HG02588 (cell line): Measurements from ENCODE around the gene TMEM191C.
A peak's percentile ranks its signal among the peaks of the same experiment; 100 is the strongest.
"Not testable (repeated sequence)": the region's sequence is repeated elsewhere in the genome, so short reads cannot be mapped to it uniquely, and the experiment has no call there.

Experiments
- ATAC-seq: cut with Tn5 transposase; IDR thresholded peaks from one replicate; pipeline ENCODE4 v1.9.1; 2021; ENCODE audit warnings: mild to moderate bottlenecking, moderate library complexity; ENCODE audit not compliant: unreplicated experiment

Gene TMEM191C

GRCh38 chr22:21445437-21446127 lies 21.6 kb upstream of the TMEM191C start:
- ATAC-seq: no peak

DNA sequence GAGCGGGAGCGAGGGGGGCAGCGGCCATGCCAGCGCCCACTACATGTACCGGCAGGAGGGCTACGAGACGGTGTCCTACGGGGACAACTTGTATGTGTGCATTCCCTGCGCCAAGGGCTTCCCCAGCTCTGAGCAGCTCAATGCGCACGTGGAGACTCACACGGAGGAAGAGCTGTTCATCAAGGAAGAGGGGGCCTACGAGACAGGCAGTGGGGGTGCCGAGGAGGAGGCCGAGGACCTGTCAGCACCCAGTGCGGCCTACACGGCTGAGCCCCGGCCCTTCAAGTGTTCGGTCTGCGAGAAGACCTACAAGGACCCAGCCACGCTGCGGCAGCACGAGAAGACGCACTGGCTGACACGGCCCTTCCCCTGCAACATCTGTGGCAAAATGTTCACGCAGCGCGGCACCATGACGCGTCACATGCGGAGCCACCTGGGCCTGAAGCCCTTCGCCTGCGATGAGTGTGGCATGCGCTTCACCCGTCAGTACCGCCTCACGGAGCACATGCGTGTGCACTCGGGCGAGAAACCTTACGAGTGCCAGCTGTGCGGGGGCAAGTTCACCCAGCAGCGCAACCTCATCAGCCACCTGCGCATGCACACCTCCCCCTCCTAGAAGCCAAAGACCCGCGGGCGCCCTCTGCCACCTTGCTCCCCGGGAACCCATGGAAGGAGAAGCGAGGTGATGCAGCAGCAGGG lies 20.9 kb upstream of the TMEM191C start:
- no peak for ATAC-seq

DNA sequence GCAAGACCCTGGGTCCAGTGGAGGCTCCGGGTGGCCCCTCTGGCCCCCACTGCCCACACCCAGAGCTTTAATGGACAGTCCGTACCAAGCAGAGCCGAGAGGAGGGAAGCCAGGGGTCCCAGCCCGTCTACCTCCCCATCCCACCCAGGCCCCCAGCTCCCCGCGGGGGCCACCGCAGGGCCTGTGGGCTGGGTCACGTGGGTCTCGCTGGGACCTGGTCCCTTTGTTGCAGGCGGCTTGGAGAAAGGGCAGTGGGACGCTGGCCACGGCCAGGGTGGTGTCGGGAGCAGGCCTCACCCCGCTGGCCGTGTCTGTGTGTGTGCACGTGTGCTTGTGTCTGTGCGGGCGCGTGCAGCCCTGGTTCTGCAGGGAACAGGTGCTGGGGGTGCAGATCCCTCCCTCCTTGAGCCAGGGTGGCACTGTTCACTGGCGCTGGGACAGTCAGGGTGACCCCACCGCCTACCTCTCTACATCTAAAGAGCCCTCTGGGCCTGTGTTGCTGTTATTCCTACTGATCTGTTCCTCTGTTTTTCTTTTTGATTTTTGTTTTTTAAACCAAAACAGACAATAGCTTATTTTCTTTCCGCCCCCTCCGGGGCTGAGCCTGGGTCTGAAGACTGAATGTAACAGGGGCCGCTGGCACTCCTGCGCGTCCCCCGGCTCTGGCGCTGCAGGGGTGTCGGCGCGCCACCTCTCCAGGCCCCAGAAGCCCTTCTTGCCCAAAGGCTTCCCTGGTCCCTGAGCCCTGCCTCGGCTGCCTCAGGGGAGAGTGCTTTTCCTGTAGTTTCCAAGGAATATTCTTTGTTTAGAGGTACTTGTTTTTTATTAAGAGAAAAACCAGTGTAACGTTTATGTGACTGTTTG lies 20.1 kb upstream of the TMEM191C start:
- no peak for ATAC-seq

DNA sequence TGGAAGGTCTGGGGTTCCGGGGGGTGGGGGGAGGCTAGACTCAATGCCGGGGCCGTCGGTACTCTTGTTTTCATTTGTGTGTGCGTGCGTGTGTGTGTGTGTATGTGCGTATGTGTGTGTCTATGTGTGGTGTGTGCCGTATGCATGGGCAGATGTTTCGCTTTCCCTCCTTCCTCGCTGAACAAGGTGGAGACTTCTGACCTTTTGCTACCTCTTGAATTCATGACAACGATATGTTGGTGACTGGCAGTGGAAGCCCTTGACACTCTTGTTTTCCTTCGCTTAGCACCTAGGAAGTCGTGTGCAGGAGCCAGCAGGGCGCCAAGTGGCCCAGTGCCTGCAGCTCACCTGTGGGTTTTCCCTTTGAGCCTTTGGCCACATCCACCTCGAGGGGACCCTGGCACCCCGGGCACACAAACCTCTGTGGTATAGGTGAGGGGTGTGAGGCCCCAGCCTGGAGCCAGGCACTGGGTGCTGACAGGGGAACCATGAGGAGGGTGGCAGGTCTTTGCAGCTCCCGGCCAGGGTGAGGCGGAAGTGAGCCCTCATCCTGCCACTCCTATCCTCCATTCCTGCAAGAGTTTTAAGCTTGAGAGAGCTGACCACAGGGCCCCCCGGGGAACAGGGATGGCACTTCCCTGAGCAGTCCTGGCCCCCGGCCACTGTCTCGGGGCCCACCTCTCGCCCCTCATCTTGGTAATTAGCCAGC lies 19.3 kb upstream of the TMEM191C start:
- no peak for ATAC-seq

- no peak for ATAC-seq
Measured at GRCh38 chr22:21448627-21449416, 18.4 kb upstream of the TMEM191C start.

DNA sequence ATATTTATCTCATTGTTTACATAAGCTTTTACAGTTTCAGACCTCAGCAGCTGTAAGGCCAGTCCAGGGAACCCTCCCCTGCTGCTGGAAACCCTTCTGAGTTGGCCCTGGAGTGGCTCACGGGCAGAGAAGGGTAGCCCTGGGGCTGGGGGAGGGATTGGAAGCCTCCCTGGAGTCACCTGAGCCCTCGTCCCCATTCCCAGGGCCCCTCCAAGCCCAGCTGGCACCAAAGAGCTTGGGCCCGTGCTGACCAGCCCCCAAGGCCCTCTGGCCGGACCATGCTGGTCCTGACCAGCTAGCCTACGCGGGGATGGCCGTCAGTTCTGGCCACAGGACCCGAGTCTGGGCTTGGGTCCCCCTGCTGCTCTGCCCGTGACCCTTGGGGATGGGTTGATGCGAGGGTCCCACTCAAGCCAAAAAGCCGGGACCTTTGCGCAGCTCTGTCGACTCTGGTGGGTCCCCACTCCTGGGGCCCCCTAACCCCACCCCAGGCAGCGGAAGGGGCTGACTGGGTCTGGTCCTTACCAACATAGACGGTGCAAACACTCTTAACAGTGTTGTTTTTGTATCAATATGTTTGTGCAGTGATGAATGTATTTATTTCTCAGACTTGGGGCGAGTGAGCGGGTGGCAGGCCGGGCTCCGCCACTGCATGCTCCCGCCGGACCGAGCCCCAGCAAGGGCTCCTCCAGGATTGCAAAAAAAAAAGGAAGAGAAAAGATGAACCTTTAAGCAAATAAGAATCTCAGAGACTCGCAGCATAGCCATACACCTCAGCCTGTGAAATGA lies 17.5 kb upstream of the TMEM191C start:
- no peak for ATAC-seq

DNA sequence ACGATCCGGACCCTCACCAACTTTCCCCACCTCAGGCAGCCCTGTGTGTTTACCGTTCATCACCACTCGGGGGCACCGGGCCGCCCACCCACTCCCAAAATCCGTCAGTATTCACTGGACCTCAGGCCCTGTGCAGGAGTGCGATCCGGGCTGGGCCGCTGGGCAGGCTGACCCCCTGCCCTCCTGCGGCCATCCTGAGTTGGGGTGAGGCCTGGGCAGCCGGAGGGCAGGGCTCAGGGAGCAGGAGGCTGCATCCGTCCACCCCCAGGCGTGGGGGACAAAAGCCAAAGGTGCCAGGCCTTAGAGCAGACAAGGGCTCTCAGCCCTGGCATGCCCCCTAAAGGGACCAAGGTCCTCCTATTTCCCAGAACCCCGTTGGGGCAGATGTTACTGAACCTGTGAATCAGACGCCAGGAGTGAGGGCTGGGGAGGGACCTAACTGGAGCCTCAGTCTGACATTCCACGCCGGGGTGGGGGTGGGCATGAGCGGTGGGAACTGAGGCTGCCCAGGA lies 16.8 kb upstream of the TMEM191C start:
- ATAC-seq: no peak

DNA sequence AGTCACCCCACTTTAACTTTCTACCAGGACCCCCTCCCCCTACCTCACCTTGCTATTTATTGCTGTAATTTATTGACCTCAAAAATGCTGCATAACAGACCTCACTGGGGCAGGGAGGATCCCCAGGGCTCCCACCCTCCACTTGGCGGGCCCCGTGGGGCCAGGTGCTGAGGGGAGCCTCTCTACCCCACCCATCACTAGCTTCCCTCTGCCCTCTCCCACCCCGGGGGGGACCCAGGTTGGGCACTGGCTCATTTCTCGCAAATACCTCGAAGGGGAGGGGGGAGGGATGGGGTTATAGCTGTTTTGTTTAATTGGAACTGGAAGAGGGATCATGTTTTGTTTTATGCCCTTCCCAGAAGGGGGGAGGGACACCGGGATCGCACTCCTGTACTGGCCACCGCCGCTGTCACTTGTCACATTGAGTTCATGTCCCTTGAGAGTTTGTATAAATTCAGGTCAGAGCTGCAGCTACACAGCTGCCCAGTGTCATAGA lies 16.3 kb upstream of the TMEM191C start:
- no peak for ATAC-seq

DNA sequence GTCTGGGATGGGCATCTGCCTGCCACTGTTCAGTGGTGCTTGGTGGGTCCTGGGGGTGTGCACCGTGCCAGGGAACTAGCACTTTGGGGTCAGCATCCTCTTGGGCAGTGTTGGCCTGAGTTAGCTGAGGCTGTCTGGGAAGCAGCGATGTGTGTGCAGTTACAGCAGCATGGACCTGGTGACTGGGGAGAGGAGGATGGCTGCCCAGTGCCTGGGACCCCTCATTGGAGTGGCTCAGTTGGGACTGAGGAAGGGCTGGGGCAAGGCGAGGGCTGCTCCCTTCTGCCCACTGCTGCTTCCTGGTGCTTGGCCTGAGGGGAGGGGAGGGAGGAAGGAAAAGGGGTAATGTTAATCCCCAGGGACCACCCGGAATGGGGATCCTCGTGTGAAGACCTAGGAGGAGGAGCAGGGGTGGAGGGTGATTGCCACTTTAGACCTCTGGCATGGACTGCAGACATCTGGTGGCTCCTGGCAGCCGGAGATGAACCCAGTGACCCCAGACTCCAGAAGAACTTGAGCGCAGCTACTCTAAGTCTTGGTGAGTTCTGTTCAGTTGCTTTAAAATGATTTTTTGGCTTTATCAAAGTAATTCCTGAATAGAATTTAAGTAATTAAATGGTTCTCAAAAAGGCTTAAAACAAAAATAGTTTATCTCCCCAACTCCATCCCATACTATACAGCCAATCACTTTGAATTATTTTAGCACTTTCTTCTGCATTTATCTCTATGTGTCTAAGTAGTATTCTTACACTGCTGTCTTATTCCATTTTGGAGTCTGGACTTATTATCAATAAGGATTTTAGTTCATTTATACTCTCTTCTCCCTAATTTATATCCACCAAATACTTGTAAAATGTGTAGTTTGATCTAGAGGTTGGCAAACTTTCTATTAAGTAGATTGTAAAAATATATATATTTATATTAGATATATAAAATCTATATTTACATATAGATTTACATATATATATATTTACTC lies 15.4 kb upstream of the TMEM191C start:
- ATAC-seq: no peak

DNA sequence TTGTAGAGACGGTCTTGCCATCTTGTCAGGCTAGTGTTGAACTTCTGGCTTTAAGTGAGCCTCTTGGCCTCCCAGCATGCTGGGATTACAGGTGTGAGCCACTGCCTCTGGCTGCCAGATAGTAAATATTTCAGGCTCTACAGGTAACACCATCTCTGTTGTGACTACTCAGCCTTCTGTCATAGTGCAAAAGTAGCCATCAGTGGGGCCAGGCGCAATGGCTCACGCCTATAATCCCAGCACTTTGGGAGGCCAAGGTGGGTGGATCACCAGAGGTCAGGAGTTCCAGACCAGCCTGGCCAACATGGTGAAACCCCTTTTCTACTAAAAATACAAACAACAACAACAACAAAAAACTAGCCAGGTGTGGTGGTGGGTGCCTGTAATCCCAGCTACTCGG lies 14.5 kb upstream of the TMEM191C start:
- ATAC-seq: not testable (repeated sequence)

GRCh38 chr22:21454998-21455333 lies 12.2 kb upstream of the TMEM191C start:
- ATAC-seq: not testable (repeated sequence)

DNA sequence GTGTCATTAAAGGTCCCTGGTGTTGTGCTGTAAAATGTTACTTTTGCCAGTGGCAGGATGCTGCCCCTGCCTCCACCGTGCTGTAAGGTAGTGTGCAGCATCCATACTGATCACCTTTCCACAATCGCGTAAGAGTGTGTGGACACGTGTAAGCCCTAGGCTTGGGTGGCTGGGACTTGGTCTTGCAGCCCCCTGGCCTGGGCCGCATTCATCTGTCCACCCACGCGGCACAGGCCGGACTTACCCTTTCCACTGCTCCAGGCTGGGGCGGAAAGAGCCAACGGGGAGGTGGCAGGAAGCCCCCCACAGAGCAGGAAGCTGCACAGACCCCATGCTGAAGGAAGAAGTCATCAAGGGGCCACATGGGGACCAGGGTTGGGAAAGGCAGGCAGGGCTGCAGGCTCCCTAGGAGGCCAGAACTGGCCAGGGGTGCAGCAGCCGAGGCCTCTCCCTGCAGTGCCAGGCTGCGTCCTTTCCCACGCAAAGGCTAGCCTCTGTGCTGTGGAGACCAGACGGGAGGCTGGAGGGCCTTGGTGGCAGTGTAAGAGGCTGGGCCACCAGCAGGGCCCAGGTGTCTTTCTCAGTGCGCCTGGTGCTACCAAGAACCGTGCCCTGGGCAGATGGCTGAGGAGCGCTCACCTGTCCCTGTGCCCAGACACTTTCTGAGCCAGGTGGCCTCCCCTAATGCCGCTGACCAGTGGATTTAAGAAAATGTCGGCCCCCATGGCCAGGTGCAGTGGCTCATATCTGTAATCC lies 11.7 kb upstream of the TMEM191C start:
- ATAC-seq: no peak

- ATAC-seq: no peak
Measured at GRCh38 chr22:21457023-21457787, 10.0 kb upstream of the TMEM191C start.

GRCh38 chr22:21462672-21463071 lies 4.5 kb upstream of the TMEM191C start:
- ATAC-seq: not testable (repeated sequence)

DNA sequence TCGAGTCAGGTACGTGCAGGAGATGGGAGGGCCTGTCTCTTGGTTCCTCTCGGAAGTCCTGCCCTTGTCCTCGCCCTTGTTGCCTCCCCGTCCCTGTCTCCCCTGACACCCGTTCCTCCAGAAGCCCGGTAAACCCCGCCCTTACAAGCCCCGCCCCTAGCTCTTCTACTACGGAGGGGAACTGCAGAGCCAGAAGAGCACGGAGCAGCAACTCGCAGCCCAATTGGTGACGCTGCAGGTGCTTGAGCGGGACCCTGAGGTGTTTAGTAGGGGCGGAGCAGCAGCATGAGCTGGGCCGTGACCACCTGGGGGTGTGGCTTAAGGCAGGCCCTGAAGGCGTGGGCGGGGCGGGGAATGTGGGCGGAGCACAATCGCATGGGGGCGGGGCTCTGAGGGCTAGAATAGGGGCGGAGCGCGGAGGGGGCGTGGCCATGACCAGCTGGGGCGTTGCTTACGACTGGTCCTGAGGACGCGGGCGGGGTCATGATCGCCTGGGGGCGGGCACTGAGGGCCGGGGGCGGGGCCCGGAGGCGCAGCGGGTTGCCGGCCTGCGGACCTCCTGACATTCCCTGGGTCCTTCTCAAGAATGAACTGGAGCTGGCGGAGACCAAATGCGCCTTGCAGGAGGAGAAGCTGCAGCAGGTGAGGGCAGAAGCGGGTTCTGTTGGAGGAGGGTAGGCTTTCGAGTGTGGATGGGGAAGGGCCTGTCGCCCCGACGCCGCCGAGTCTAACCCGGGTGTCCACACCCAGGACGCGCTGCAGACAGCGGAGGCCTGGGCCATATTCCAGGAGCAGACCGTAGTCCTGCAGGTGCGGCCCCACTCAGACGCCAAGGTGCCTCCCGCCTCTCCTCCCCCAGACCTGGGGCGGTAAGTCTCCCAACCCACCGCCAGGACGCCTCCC lies 1.3 kb downstream of the TMEM191C start:
- ATAC-seq: peak; percentile 81
